ENCODE measurements around the gene KRT1.
A peak's percentile ranks its signal among the peaks of the same experiment; 100 is the strongest.
"Not testable (repeated sequence)": the region's sequence is repeated elsewhere in the genome, so short reads cannot be mapped to it uniquely, and the experiment has no call there.

KRT1 gene

GRCh38 chr12:52680363-52680762 lies at the start of gene KRT1:
Gene KRT1 (minus strand): TSS chr12:52680407. CDS start chr12:52680348, 59 bp downstream.
- no peak for DNase-seq (ENCODE audit: low read depth in 2 of 2)

- DNase-seq (ENCODE audit: low read depth in 2 of 2) = no peak
Observed at GRCh38 chr12:52729147-52729546, 48.9 kb upstream of the KRT1 start.

GRCh38 chr12:52728374-52728773 lies 48.2 kb upstream of the KRT1 start:
- no peak for DNase-seq (ENCODE audit: low read depth in 2 of 2)

- DNase-seq (ENCODE audit: low read depth in 2 of 2) = no peak
Observed at GRCh38 chr12:52727037-52727436, 46.8 kb upstream of the KRT1 start.

GRCh38 chr12:52726451-52726850 lies 46.2 kb upstream of the KRT1 start:
- DNase-seq (ENCODE audit: low read depth in 2 of 2) = no peak

- DNase-seq (ENCODE audit: low read depth in 2 of 2) = no peak
Observed at GRCh38 chr12:52724384-52724783, 44.2 kb upstream of the KRT1 start.

- DNase-seq (ENCODE audit: low read depth in 2 of 2) = no peak
Observed at GRCh38 chr12:52722680-52723079, 42.5 kb upstream of the KRT1 start.

- no peak for DNase-seq (ENCODE audit: low read depth in 2 of 2)
Observed at GRCh38 chr12:52721838-52722470, 41.7 kb upstream of the KRT1 start.

- DNase-seq (ENCODE audit: low read depth in 2 of 2) = no peak
Observed at GRCh38 chr12:52720365-52720886, 40.2 kb upstream of the KRT1 start.

GRCh38 chr12:52716061-52716460 lies 35.9 kb upstream of the KRT1 start:
- DNase-seq (ENCODE audit: low read depth in 2 of 2) = no peak

- DNase-seq (ENCODE audit: low read depth in 2 of 2) = no peak
Observed at GRCh38 chr12:52715416-52715815, 35.2 kb upstream of the KRT1 start.

GRCh38 chr12:52714887-52715281 lies 34.7 kb upstream of the KRT1 start:
- DNase-seq (ENCODE audit: low read depth in 2 of 2) = no peak

GRCh38 chr12:52713960-52714886 lies 34.0 kb upstream of the KRT1 start:
- DNase-seq (ENCODE audit: low read depth in 2 of 2) = peak; percentile 17 to 18

GRCh38 chr12:52712122-52712521 lies 31.9 kb upstream of the KRT1 start:
- DNase-seq (ENCODE audit: low read depth in 2 of 2) = not testable (repeated sequence)

- DNase-seq (ENCODE audit: low read depth in 2 of 2) = no peak
Observed at GRCh38 chr12:52710730-52711129, 30.5 kb upstream of the KRT1 start.

- no peak for DNase-seq (ENCODE audit: low read depth in 2 of 2)
Observed at GRCh38 chr12:52708010-52708409, 27.8 kb upstream of the KRT1 start.

GRCh38 chr12:52704464-52704863 lies 24.3 kb upstream of the KRT1 start:
- DNase-seq (ENCODE audit: low read depth in 2 of 2) = no peak

- DNase-seq (ENCODE audit: low read depth in 2 of 2) = no peak
Observed at GRCh38 chr12:52703878-52704277, 23.7 kb upstream of the KRT1 start.

- DNase-seq (ENCODE audit: low read depth in 2 of 2) = no peak
Observed at GRCh38 chr12:52703424-52703823, 23.2 kb upstream of the KRT1 start, which contains the start of gene KRT77. Gene KRT77 (minus strand): TSS chr12:52703524. CDS start chr12:52703434, 90 bp downstream.

- DNase-seq (ENCODE audit: low read depth in 2 of 2) = no peak
Observed at GRCh38 chr12:52702338-52702737, 22.1 kb upstream of the KRT1 start.

GRCh38 chr12:52701281-52701680 lies 21.1 kb upstream of the KRT1 start:
- DNase-seq (ENCODE audit: low read depth in 2 of 2) = no peak

GRCh38 chr12:52699960-52700359 lies 19.8 kb upstream of the KRT1 start:
- no peak for DNase-seq (ENCODE audit: low read depth in 2 of 2)

- DNase-seq (ENCODE audit: low read depth in 2 of 2) = no peak
Observed at GRCh38 chr12:52699373-52699772, 19.2 kb upstream of the KRT1 start.

Measured in stimulated activated CD4-positive, alpha-beta T cell treated with anti-CD3 and anti-CD28 coated beads, Interleukin-4, amount 100 ng/mL, for 48 hours (primary cell).